GM11168 (cell line): ENCODE results near the gene SMOC2.
"Not testable (repeated sequence)": the region's sequence is repeated elsewhere in the genome, so short reads cannot be mapped to it uniquely, and the experiment has no call there.

ENCODE experiments used
- in situ Hi-C: fragments of 300-500 bp; cut with MboI; formaldehyde crosslinking; loops from one replicate; pipeline ENCODE4 v1.12.0; 2022; ENCODE audit warnings: low sequenced_read_pairs; ENCODE audit not compliant: unreplicated experiment

Gene SMOC2

GRCh38 chr6:168667428-168667805 lies 226.4 kb downstream of the SMOC2 start:
- in situ Hi-C loops = no loop called here

GRCh38 chr6:168670401-168670985 lies 229.5 kb downstream of the SMOC2 start:
- in situ Hi-C loops = no loop called here

- in situ Hi-C loops = no loop called here
Observed at GRCh38 chr6:168671028-168671862, 230.3 kb downstream of the SMOC2 start.

GRCh38 chr6:168671863-168672546 lies 231.0 kb downstream of the SMOC2 start:
- in situ Hi-C loops = no loop called here

- in situ Hi-C loops = no loop called here
Observed at GRCh38 chr6:168674595-168674994, 233.6 kb downstream of the SMOC2 start.

GRCh38 chr6:168675375-168675774 lies 234.4 kb downstream of the SMOC2 start:
- in situ Hi-C loops = no loop called here

- in situ Hi-C loops = no loop called here
Observed at GRCh38 chr6:168675933-168676551, 235.1 kb downstream of the SMOC2 start.

- in situ Hi-C loops = no loop called here
Observed at GRCh38 chr6:168676552-168677322, 235.8 kb downstream of the SMOC2 start.

GRCh38 chr6:168677323-168677781 lies 236.4 kb downstream of the SMOC2 start:
- in situ Hi-C loops = not testable (repeated sequence)

GRCh38 chr6:168678077-168678476 lies 237.1 kb downstream of the SMOC2 start:
- in situ Hi-C loops = no loop called here

GRCh38 chr6:168678588-168678987 lies 237.6 kb downstream of the SMOC2 start:
- in situ Hi-C loops = no loop called here

GRCh38 chr6:168681748-168682147 lies 240.8 kb downstream of the SMOC2 start:
- in situ Hi-C loops = no loop called here

- in situ Hi-C loops = no loop called here
Observed at GRCh38 chr6:168683621-168684020, 242.6 kb downstream of the SMOC2 start.

- in situ Hi-C loops = no loop called here
Observed at GRCh38 chr6:168684471-168684870, 243.5 kb downstream of the SMOC2 start.

GRCh38 chr6:168684906-168685305 lies 243.9 kb downstream of the SMOC2 start:
- in situ Hi-C loops = no loop called here

GRCh38 chr6:168686029-168686738 lies 245.2 kb downstream of the SMOC2 start:
- in situ Hi-C loops = no loop called here

GRCh38 chr6:168686831-168687730 lies 246.1 kb downstream of the SMOC2 start:
- in situ Hi-C loops = no loop called here

GRCh38 chr6:168690271-168690670 lies 249.3 kb downstream of the SMOC2 start:
- in situ Hi-C loops = no loop called here
